DMS 273 (cell line): ENCODE measurements around the gene USP13.
"Not testable (repeated sequence)": the region's sequence is repeated elsewhere in the genome, so short reads cannot be mapped to it uniquely, and the experiment has no call there.

ENCODE experiments used
- DNase-seq: peaks from one replicate; lab custom pipeline; 2025; ENCODE audit not compliant: unreplicated experiment; lab: John Stamatoyannopoulos, UW

Gene USP13, protein sequence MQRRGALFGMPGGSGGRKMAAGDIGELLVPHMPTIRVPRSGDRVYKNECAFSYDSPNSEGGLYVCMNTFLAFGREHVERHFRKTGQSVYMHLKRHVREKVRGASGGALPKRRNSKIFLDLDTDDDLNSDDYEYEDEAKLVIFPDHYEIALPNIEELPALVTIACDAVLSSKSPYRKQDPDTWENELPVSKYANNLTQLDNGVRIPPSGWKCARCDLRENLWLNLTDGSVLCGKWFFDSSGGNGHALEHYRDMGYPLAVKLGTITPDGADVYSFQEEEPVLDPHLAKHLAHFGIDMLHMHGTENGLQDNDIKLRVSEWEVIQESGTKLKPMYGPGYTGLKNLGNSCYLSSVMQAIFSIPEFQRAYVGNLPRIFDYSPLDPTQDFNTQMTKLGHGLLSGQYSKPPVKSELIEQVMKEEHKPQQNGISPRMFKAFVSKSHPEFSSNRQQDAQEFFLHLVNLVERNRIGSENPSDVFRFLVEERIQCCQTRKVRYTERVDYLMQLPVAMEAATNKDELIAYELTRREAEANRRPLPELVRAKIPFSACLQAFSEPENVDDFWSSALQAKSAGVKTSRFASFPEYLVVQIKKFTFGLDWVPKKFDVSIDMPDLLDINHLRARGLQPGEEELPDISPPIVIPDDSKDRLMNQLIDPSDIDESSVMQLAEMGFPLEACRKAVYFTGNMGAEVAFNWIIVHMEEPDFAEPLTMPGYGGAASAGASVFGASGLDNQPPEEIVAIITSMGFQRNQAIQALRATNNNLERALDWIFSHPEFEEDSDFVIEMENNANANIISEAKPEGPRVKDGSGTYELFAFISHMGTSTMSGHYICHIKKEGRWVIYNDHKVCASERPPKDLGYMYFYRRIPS

DNA sequence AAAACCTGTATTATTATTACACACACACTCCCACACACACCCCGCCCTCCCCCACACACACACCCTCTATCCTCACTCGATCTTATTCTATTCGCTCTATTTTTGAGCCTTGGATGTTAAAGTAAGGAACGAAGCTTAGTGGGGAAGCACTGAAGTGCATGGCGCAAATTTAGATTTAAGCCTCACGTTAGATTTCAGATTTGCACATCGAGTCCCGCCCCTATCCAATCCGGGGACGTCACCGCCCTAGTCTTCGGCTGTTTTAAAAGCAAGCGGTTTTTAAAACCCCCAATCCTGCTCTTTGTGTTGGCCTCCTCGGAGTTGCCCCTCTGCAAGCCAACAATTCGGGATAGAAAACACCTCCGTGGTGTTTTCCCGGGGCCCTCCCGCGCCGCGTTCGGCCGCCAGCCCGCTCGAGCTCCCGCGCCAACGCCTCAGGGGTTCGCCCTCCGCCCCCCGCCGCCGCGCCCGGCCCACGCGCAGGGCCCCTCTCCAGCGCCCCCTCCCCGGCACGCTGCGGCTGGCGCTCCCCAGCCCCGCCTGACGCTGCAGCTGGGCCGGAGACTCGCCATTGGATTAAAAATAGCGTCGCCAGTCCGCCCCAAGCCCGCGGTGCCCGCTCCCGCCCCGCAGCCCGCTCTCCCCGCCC, at the start of gene USP13:
USP13 (plus strand) TSS at position 594 of the 649 bp plus-strand sequence. CDS start 186 bp downstream, outside the sequence.
- peak; percentile 97 for DNase-seq

DNA sequence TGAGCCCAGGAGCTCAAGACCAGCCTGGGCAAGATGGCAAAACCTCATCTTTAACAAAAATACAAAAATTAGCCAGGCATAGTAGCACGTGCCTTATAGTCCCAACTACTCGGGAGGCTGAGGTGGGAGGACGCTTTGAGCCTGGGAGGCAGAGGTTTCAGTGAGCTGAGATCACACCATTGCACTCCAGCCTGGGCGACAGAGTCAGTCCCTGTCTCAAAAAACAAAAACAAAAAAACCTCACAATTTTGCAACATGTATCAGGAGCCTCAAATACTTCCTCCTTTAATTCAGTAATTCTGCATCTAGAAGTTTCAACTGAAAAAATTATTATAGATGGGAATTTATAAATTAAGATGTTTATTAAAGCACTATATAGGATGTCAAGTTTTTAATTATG, 49.5 kb upstream of the USP13 start:
- DNase-seq, result no peak

DNA sequence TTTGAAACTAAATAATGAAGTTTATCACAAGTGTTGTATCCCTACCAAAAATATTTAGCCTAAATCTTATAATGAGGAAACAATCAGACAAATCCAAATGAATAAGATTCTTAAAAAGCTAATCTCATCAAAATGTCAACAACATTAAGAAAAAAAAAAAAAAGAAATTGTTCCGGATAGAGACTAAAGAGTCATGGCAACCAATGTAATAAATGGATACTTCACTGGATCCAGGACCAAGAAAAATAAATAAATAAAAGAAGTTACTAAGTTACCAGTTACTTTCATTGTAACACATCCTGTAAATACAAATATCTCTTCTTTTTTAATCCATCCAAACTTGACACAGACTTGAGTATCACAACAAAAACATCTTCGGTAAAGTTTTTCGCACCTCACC, 49.0 kb upstream of the USP13 start:
- DNase-seq, result no peak

DNA sequence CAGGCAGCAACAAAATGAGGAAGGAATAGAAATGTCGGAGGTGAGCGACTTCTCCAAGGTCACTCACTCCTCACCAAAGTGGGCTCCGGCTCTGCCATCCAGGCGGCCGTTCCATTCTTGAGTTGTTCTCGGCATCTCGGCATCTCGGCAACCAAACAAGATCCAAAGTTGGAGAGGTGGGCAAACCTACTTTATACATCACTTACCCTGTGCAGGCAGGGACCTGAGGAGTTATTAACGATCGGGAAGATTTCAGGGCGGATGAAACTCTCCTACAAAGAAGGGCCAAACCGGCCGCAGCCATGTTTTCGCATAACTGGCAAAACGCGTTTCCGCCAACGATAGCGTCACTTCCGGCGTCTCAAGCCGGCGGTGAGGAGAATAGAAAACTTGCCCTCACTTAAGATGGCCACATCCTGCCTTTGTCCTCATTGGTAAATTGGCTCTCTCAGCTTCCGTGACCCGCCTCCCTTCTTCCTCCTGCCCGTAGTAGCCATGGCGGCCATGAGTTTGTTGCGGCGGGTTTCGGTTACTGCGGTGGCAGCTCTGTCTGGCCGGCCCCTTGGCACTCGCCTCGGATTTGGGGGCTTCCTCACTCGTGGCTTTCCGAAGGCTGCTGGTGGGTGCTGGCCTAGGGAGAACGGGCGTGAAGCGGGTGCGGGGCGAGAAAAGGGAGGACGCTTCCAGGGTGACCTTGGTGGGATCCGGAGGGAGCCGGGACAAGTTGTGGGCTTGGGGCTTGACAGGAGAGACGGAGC, 48.3 kb upstream of the USP13 start, which contains the start of the genes MRPL47 and NDUFB5:
MRPL47 (minus strand) TSS at position 318 of the 758 bp plus-strand sequence; CDS start at position 304, 14 bp downstream.
NDUFB5 (plus strand) TSS at position 474 of the 758 bp plus-strand sequence; CDS start at position 496, 22 bp downstream.
- peak; percentile 99 for DNase-seq

DNA sequence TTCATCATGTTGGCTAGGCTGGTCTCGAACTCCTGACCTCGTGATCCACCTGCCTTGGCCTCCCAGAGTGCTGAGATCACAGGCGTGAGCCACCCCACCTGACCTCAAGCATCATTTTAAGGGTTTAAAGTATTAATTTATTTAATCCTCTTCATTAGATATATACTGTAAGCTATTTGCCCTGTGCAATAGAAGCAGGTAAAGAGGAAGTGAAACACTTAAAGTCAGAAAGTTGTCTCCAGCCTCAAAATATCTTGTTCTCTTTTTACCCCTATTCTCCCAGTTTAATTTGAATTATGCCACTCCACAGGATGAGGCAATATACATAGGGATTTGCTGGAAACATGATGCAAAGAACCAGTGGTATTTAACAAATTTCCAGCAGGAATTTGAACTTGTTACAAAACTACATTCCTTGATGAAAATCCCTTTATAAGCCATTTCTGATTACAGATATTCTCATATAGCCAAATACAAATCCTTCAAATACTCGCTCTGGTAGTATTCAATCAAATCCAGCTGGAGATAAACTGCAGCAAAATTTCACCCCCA, 46.2 kb upstream of the USP13 start:
- no peak for DNase-seq

DNA sequence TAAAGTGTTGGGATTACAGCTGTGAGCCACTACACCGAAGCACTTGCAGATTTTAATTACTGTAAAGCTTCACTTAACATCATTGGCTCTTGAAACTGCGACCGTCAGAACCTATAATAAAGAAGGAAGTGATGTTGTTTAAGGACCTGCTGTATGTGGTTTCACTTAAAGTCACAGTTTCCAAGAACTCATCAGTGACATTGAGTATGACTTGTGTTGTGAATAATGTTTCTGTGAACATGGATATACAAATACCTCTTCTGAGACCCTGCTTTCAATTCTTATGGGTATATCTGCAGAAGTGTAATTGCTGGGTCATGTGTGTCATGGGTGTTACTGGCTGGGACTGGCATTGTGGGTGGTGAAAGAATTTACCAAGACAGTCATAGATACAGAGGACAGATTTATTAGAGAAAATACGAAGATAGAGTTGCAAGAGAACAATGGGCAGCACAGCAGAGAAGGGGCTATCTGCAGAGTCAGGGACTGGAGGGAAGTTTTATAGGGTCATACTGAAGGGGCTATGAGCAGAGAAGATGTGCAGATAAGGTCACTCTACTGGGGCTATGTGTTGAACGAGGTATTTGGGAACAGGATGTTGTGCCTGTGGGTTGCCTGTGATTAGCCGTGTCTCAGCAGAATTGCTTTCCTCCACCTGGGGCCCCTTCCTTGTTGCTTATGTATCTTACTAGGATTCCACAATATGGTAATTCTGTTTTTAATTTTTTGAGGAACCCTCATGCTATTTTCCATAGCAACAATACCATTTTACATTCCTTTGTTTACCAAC, 43.7 kb upstream of the USP13 start:
- no peak for DNase-seq

DNA sequence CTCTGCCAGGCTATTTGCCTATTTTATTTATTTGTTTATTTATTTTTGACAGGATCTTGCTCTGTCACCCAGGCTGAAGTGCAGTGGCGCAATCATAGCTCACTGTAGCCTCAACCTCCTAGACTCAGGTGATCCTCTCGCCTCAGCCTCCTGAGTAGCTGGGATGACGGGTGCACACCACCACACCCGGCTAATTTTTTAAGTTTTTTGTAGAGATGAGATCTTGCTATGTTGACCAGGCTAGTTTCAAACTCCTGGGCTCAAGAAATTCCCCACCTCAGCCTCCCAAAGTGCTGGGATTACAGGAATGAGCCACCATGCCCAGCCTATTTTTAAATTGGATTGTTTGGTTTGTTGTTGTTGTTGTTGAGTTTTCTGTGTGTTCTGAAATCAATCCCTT, 42.8 kb upstream of the USP13 start:
- DNase-seq, result no peak

DNA sequence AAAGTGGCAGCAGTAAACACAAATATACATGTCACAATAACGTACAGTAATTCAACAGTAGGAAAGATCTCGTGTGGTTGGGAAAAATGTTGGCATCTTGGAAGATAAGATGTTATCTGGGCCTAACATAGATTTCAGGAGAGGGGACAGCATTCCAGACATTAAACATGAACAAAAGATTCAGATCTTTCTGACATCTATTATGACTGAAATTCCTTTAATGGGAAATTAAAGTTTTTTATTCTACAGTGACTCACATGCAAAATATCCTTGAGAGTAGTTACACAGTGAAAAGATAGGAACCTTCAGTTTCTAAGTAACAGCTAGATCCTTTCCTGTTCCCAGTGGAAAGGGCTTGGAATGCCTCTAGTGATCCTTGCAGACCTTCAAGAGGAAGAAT, 39.0 kb upstream of the USP13 start:
- DNase-seq, result no peak

DNA sequence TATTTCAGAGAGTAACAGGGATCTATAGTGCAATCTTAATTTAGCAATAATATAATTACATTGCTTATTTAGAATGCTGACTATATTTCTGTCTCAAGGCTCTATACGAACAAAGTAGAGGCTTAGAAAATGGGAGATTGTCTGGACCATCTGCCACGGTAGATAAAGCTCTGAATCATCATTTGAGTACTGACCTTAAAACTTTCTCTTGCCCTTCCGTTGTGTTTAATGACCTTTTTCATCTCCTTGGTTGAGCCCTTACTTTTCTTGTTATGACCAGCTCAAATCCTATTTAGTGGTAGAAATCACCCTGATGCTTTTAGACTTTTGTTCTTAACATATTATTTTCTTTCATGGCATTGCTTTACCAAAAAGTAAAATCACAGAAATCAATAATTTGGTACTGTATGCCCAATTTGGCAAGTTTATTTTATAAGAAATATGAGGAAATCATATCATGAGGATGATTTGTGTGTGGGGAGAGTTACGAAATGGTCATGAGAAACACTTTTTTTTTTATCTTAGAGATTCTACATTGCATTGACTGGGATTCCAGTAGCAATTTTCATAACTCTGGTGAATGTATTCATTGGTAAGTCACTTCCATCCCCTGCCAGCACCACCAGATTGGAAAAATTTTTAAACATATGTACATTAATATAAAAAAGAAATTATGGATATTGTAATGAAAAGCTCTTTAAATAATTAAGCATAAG, 37.2 kb upstream of the USP13 start:
- DNase-seq, result peak; percentile 29

DNA sequence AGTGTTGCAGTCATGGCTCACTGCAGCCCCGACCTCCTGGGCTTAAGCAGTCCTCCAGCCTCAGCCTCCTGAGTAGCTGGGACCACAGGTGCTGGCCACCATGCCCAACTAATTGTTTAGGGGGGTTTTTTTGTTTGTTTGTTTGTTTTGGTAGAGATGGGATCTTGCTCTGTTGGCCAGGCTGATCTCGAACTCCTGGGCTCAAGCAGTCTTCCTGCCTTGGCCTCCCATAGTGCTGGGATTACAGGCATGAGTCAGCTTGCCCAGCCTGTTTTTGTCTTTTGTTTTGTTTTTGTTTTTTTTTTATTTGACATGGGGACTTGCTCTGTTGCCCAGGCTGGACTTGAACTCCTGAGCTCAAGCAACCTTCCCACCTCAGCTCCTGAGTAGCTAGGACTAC, 30.8 kb upstream of the USP13 start:
- no peak for DNase-seq

DNA sequence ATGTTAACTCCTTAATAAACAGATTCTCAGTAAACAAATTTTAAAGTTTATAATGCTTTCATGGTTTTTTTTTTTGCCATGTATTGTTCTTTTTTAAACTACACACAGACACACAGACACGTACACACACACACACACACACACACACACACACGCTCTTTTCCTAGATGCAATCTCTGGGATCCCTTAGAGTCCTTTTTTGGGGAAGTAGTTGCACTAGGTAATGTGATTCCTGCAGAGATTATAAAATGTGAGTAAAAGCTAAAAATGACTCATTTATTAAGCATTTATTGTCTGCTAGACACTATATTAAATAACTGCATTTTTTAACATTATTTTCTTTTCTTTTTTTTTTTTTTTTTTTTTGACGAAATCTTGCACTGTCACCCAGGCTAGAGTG, 28.4 kb upstream of the USP13 start:
- no peak for DNase-seq

DNA sequence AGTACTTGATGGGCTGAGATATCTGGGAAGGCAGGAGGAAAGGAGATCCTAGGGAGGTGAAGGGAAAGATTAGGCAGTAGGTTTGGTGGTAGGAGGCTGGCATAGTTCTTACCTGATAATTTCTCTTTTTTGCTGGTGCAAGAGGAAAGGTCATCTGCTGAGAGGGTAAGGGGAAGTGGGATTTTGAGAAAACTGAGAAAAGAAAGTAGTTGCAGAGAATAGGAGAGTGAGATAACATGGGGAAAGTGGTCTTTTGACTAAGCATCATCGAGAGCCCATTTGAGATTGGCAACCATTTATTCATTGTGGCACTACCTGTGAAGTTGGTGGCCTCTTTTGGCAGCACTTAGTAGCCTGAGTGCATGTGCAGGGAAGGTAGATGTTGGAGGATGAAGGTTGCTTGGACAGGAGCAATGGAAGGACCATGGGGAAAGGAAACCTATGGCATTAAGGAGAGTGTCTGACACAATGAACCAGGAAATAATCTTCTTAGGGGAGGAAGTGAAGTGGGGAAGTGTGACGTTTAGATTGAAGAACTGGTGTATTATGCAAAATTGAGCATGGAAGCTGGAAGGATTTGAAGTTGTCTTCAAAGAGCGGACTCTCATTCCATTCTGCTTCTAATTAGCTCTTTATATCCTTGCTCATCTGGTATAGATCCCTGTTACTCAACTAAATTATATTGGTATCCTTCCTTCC, 21.9 kb upstream of the USP13 start:
- DNase-seq, result no peak

DNA sequence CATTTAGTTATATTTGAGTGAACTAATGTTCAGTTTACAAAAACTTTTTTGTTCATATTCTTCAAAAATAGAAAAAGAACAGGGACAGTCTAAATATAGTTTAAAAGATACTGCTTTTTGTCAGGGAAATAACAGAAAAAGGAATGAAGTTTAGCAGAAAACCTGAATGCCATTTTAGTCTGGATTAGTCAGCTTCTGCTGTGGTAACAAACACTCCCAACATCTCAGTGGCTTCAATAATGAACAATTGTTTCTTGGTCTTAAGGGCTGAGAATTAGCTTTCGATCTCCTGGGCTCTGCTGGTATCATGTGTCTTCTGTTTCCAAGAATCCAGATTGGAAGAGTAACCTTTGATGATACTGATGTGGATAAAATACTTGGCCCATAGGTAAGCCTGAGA, 12.4 kb upstream of the USP13 start:
- no peak for DNase-seq

DNA sequence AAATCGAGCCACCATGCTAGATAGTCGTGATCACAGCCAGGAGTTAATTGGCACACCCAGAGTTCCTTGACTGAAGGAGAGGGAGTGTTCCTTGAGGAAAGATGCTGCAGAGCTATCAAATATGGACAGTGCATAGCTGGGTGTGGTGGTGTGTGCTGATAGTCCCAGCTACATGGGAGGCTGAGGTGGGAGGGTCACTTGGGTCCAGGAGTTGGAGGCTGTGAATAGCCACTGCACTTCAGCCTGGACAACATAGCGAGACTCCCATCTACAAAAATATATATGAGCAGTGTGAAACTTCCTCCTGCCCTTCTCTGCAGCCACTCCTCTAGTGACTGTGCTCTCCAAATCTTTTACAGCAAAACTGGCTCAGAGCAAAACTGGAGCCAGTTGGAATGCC, 10.0 kb upstream of the USP13 start:
- no peak for DNase-seq

DNA sequence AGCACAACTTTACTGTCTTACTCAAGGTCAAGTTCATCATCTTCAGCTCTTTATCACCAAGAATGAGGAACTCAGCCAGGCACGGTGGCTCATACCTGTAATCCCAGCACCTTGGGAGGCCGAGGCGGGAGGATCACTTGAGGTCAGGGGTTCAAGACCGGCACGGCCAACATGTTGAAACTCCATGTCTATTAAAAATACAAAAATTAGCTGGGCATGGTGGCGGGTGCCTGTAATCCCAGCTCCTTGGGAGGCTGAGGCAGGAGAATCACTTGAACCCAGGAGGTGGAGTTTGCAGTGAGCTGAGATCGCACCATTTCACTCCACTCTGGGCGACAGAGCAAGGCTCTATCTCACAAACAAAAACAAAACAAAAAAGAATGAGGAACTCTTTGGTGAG, 9.0 kb upstream of the USP13 start:
- DNase-seq, result not testable (repeated sequence)

DNA sequence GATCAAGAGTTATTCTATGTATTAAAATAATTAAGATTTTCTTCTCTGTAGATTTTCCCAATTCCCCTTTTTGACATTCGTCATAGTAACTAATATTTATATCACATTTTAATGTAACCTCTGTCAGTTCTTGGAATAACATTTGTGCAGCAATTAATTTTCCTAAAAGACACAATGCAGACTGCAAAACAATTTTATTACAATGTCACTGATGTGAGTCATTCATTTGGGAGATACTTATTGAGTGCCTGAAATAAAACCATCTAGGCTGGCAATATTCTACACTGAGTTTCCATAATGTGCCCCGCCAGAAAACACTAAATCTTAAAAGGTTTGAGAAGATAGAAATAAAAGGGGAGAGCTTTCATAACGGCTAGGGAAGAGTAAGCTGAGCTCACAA, 6.7 kb upstream of the USP13 start:
- DNase-seq, result no peak

DNA sequence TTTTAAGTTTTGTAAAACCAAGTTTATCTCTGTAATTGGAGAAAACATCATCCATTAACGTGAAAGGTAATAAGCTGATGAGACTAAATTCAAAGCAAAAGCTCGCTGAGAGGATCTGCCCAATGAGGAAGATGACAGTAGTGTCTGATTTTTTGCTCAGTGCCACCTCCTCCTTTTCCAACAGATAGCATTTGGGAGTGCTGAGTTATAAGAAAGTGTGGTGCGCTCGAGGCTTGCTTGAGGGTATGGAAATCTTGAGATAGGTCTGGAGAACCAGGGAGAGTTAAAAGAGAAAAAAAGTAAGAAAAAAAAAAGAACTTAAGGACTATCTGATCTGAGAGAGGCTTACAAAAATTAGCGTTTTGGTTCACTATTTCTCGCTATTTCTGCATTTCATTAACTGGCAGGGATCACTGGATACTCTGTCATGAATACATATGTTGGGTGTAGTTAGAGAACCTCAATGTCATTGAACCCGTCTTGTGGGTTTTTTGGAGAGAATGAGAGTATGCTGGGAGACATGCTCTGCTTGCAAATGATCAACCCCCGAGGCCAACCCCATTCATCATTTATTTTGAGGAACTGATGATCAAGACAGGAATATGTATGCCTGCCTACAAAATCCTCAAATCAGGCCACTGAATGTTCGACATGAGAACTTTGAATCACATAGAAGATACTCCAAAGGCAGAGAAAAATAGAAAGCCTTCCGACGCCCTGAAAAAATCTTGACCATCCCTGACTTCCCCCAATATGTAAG, 973 bp upstream of the USP13 start:
- DNase-seq, result no peak
